Esophagus muscularis mucosa (tissue), 4 donors: ENCODE data around the gene NAIF1.

Source experiments
- EP300 ChIP-seq: sonication (generic); formaldehyde crosslinking; IDR thresholded peaks from one replicate; pipeline ENCODE4 v1.6.1; 2017; ENCODE audit warnings: antibody characterized with exemption
- POLR2A ChIP-seq: fragments of 450-650 bp; IDR thresholded peaks from one replicate; pipeline ENCODE4 v1.6.1; 2017; ENCODE audit warnings: antibody characterized with exemption, moderate library complexity, mild to moderate bottlenecking, low read depth
- POLR2AphosphoS5 ChIP-seq, 2 donors: sonication (generic); formaldehyde crosslinking; IDR thresholded peaks; one replicate each; pipeline ENCODE4 v1.6.1; 2017; ENCODE audit warnings: antibody characterized with exemption in 2 of 2
- TF ChIP-seq, protein P1 (sequence below), 3 experiments: fragments of 200-600 bp in 2 of 3; fragments of 450-650 bp in 1 of 3; sonication (generic) in 2 of 3; IDR thresholded peaks; one replicate each; pipeline ENCODE4 v1.5.1; 2017 to 2019; ENCODE audit warnings: antibody characterized with exemption in 3 of 3, mild to moderate bottlenecking in 2 of 3, moderate library complexity in 1 of 3

GRCh38 chr9:128073253-128073886 lies 6.2 kb upstream of the NAIF1 start:
- TF ChIP-seq POLR2AphosphoS5 (IDR thresholded peaks at IDR 0.05) = no peak
- TF ChIP-seq, protein P1, sequence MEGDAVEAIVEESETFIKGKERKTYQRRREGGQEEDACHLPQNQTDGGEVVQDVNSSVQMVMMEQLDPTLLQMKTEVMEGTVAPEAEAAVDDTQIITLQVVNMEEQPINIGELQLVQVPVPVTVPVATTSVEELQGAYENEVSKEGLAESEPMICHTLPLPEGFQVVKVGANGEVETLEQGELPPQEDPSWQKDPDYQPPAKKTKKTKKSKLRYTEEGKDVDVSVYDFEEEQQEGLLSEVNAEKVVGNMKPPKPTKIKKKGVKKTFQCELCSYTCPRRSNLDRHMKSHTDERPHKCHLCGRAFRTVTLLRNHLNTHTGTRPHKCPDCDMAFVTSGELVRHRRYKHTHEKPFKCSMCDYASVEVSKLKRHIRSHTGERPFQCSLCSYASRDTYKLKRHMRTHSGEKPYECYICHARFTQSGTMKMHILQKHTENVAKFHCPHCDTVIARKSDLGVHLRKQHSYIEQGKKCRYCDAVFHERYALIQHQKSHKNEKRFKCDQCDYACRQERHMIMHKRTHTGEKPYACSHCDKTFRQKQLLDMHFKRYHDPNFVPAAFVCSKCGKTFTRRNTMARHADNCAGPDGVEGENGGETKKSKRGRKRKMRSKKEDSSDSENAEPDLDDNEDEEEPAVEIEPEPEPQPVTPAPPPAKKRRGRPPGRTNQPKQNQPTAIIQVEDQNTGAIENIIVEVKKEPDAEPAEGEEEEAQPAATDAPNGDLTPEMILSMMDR (IDR thresholded peaks at IDR 0.05) = no peak
- TF ChIP-seq POLR2A = no peak
- TF ChIP-seq EP300 = no peak
